BLaER1 (cell line): ENCODE data around the gene ABCA3.
"Not testable (repeated sequence)": the region's sequence is repeated elsewhere in the genome, so short reads cannot be mapped to it uniquely, and the experiment has no call there.

Experiments used
- H3K27ac ChIP-seq: shearing (Covaris generic); formaldehyde crosslinking; 2 replicates; pipeline ENCODE4 v1.8.1; 2022
- H3K27me3 ChIP-seq: shearing (Covaris generic); formaldehyde crosslinking; 2 replicates; pipeline ENCODE4 v1.8.1; 2022
- H3K36me3 ChIP-seq: shearing (Covaris generic); formaldehyde crosslinking; 2 replicates; pipeline ENCODE4 v1.8.1; 2022
- H3K4me1 ChIP-seq: shearing (Covaris generic); formaldehyde crosslinking; 2 replicates; pipeline ENCODE4 v1.8.1; 2022
- H3K4me2 ChIP-seq: shearing (Covaris generic); formaldehyde crosslinking; 2 replicates; pipeline ENCODE4 v1.8.1; 2022
- H3K4me3 ChIP-seq: shearing (Covaris generic); formaldehyde crosslinking; 2 replicates; pipeline ENCODE4 v1.8.1; 2022
- H3K9ac ChIP-seq: shearing (Covaris generic); formaldehyde crosslinking; 2 replicates; pipeline ENCODE4 v1.8.1; 2022
- H3K9me3 ChIP-seq: shearing (Covaris generic); formaldehyde crosslinking; 2 replicates; pipeline ENCODE4 v1.8.1; 2022
- H4K20me1 ChIP-seq: shearing (Covaris generic); formaldehyde crosslinking; 2 replicates; pipeline ENCODE4 v1.8.1; 2022
- Cebpa-rat ChIP-seq: shearing (Covaris generic); IDR thresholded peaks from 2 replicates; pipeline ENCODE4 v1.8.1; 2022

ABCA3 gene

DNA sequence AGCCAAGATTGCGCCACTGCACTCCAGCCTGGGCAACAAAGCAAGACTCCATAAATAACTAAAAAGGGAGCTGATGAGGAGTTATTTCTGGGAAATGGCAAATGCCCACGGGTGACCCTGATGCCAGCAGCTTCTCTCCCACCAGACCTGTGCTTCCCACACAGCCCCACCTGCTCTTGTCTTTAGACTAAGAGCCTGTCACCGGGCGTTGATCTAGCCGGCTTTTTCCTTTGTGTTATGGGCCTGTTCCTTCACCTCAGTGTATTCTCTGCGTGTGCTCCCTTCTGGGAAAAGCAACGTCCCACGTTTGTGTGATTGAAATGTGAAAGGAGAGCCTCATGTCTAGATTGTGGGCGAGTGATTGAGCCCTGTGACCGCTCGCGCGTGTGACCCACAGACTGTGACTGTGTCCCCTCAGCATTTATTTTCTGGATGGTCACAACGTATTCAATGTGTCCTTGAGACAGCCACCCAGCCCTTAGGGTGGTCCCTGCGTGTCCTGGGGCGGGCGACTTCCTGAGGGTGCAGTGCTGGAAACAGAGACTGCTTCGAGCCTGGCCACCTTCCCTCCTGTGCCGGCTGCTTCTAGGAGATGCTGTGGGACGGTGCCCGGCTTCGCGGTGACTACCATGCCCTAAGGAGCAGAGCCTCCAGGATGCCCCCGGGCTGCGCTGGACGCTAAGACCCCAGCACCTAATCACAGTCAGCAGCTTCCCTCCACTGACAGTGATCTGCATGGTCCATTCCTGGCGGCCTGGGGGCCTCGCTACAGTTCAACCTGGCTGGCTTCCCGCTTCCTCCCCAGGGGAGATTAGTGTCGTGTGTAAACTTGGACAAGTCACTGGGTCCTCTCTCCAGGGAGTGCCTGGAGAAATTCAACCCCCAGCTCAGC is 64.8 kb downstream of the ABCA3 start:
- no peaks in the 10 kb centered on the region for H3K27me3 ChIP-seq
- H3K27ac ChIP-seq = 0 out of 2 replicates have a peak overlapping the region, but pooled peaks have one; percentile 38
- no peak overlapping the region for H3K4me3 ChIP-seq
- peaks cover 8% of the 10 kb centered on the region for H3K4me1 ChIP-seq
- TF ChIP-seq Cebpa-rat = no peak
- peak overlapping the region; percentile 48; the same call in 1 of the 2 replicates for H3K9ac ChIP-seq
- H3K36me3 ChIP-seq = peaks cover 24% of the 10 kb centered on the region; the same call in 1 of the 2 replicates
- peak overlapping the region; percentile 32 for H3K4me2 ChIP-seq
- no peaks in the 10 kb centered on the region for H3K9me3 ChIP-seq
- peaks cover 3% of the 10 kb centered on the region; the same call in 1 of the 2 replicates for H4K20me1 ChIP-seq

DNA sequence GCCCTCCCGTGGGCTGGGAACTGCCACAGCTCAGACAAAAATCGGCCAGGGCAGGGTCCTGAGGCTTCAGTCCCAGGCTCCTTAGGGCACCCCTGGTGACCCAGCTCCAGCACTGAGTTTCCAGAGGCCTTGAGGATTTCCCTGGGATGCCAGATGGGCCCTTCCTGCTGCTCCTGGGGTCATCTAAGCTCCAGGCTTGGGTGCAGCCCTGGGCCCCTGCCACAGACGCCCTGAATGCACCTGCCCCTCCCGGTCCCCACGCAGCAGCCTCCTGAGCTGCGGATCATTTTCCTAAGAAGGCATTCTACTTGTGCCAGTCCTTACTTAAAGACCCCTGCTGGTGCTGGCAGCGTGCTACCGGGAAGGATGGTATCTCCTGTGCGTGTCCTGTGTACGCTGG is 66.6 kb downstream of the ABCA3 start:
- Histone ChIP-seq H3K27ac (no peak overlapping the region), H4K20me1 (peaks cover 20% of the 10 kb centered on the region), H3K4me1 (peaks cover 25% of the 10 kb centered on the region), H3K4me3 (no peak overlapping the region), H3K36me3 (peaks cover 24% of the 10 kb centered on the region; the same call in 1 of the 2 replicates), H3K9ac (peak overlapping the region; percentile 22; the same call in 1 of the 2 replicates), H3K4me2 (no peak overlapping the region), H3K27me3 (no peaks in the 10 kb centered on the region), H3K9me3 (no peaks in the 10 kb centered on the region)
- no peak for TF ChIP-seq Cebpa-rat

DNA sequence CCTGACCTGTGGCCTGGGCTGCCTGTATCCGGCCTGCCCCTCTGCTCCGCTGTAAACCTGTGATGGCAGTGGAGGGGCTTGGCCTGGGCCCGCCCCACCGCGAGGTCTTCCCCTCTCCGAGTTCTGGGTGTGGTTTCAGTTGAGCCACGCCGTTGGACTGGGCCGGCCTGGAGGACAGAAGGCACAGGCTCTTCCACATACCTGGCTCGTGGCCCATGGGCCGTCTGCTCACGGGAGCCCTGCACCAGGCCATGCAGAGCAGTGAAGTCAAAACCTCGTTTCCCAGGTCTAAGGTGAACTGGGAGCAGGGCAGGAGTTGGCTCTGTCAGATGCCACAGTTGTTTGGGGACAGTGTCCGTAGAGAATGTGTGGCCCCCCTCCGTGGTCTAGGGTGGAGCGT is 67.0 kb downstream of the ABCA3 start:
- TF ChIP-seq Cebpa-rat = no peak
- Histone ChIP-seq H3K27ac (no peak overlapping the region), H3K27me3 (no peaks in the 10 kb centered on the region), H3K36me3 (peaks cover 24% of the 10 kb centered on the region; the same call in 1 of the 2 replicates), H3K9me3 (no peaks in the 10 kb centered on the region), H3K4me3 (no peak overlapping the region), H3K4me1 (peaks cover 26% of the 10 kb centered on the region), H4K20me1 (peaks cover 23% of the 10 kb centered on the region), H3K9ac (no peak overlapping the region), H3K4me2 (no peak overlapping the region)

DNA sequence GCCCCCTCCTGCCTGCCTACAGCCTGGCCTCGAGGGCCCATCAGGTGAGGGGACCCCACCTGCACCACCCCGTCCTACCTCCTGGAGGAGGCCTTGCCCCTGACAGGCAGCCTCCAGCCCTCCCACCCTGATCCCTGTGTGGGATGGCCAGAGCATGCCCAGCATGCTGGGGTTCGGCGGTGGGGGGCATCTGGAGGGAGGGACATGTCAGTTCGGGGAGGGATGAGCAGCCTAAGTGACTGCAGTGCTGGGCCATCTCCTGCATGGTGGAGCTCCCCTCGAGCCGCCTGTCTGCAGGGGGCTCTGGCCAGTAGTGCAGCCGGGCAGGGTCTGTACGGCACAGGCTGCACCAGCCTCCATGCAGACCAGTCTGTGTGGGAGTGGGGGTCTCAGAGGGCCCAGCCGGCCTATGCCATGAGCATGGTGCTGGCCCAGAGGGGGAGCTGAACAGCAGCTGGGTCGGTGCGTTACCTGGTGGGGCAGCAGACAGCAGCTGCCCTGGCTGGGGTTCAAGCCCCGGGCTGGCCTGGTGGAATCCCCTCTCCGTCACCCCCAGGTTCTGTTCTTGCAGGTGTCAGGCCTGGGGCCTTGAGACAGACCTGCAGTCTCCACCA is 68.6 kb downstream of the ABCA3 start:
- no peak for TF ChIP-seq Cebpa-rat

DNA sequence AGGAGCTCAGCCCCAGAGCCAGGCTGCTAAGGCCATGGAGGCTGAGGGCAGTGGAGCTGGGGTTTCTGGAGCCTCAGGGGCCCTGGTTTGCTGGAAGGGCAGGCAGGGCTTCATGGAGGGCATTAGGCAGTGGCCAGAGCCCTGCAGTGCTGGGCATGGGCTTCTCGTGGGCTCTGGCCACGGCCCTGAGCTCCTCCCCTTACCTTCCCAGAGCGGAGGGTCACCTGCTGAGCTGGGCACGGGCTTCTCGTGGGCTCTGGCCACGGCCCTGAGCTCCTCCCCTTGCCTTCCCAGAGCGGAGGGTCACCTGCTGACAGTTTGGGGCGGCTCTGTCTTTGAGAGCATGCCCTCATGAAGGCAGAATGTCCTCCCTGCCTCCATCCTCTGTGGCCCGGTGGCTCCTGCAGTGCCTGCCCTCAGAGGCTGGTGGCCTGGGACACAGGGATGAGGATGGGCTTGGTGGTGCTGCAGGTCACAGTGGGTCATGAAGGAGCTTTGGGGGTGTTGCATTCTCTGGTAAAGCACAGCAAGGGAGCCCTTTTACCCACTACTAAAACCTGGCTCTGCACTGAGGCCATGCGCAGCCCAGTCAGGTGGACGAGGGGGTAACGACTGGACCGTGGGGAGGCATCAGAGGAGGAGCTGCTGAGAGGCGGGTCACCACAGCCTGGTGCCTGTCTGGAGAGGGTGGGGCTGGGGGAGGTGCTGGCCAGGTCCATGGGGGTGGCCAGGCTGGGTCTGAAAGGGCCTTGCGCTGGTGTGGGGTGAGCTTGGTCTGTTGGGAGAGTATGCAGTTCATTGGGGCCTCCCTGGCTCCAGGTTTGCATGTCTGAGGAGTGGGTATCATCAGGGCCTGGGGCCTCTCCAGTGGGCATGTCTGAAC is 69.7 kb downstream of the ABCA3 start:
- H3K27me3 ChIP-seq = no peaks in the 10 kb centered on the region
- no peak for TF ChIP-seq Cebpa-rat
- peak overlapping the region; percentile 94; the same call in 1 of the 2 replicates for H3K4me2 ChIP-seq
- peaks cover 30% of the 10 kb centered on the region for H3K4me1 ChIP-seq
- H3K4me3 ChIP-seq = no peak overlapping the region
- no peak overlapping the region for H3K27ac ChIP-seq
- no peaks in the 10 kb centered on the region for H3K9me3 ChIP-seq
- H3K9ac ChIP-seq = no peak overlapping the region
- H4K20me1 ChIP-seq = peaks cover 43% of the 10 kb centered on the region
- peaks cover 10% of the 10 kb centered on the region for H3K36me3 ChIP-seq

More for the DNA sequence above, 68.6 kb downstream of the ABCA3 start:
- H3K9me3 ChIP-seq = no peaks in the 10 kb centered on the region
- peaks cover 14% of the 10 kb centered on the region; the same call in 1 of the 2 replicates for H3K36me3 ChIP-seq
- no peak overlapping the region for H3K9ac ChIP-seq
- H3K4me3 ChIP-seq = no peak overlapping the region
- H3K27ac ChIP-seq = no peak overlapping the region
- H3K4me1 ChIP-seq = peaks cover 26% of the 10 kb centered on the region
- no peak overlapping the region for H3K4me2 ChIP-seq
- peaks cover 32% of the 10 kb centered on the region for H4K20me1 ChIP-seq
- no peaks in the 10 kb centered on the region for H3K27me3 ChIP-seq

DNA sequence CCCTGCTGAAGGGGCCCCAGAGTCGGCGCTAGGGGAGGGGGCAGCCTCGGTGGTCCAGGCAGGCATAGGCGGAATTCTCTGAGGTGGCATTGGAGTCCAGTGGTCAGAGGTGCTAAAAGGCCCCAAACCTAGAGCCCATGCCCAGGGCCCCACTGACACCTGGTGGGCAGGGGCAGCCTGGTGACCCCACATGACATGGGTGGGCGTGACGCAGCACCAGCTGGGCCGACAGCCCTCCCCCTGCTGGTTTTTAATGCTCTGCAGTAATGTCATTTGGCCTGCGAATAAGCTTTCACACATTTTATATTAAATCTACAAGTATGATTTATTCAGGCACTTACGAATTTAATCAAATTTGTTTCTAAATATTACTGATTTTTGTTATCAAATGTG is 70.5 kb downstream of the ABCA3 start:
- Histone ChIP-seq H3K27me3 (no peaks in the 10 kb centered on the region), H3K36me3 (peaks cover 18% of the 10 kb centered on the region), H3K9me3 (no peaks in the 10 kb centered on the region), H3K4me1 (peaks cover 34% of the 10 kb centered on the region), H3K4me2 (peak overlapping the region; percentile 94), H3K27ac (no peak overlapping the region), H3K4me3 (no peak overlapping the region), H4K20me1 (peaks cover 50% of the 10 kb centered on the region), H3K9ac (no peak overlapping the region)
- TF ChIP-seq Cebpa-rat = no peak

DNA sequence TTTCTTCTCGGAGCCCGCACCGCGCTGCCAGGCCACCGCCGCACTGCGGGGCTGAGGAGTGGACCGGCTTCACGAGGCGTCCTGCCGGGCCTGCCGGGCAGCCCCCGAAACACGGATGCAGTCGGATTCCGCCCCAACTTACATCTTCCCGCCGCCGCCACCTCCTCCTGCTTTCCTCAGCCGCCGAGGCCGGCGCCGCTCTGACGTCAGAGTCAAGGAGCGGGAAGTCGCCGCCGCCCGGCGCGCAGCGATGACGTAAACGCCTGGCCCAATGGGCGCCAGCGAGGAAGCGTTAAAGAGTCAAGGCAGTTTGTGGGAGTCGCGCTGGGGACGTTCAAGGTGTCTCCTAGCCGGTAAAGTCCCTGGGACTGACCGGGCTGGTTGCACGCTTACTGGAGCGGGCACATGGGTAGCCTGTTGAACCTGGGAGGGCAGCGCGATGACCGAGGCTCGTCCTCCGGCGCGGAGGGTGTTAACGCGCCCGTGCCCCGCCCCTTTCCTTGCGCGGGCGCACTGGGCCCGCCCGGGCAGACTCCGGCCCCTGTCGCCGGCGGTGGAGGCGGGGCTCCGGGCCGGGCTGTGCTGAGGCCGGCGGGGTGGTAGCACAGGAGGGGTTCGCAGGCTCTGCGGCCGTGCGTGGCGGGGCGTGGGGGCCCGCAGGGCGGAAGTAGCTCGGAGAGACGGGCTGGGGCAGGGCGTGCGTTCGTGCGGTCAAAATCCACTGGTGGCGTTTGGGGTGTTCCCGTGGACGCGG is 72.4 kb downstream of the ABCA3 start, which contains the start of gene RNPS1:
Gene RNPS1 (minus strand): TSS at position 214 of the 754 bp plus-strand sequence. CDS start 3,483 bp downstream, outside the sequence.
- Histone ChIP-seq H4K20me1 (peaks cover 70% of the 10 kb centered on the region), H3K27ac (peak within 1 kb of the TSS; percentile 97), H3K4me1 (peaks cover 34% of the 10 kb centered on the region), H3K36me3 (peaks cover 32% of the 10 kb centered on the region), H3K4me3 (peak within 1 kb of the TSS; percentile 79), H3K4me2 (peak within 1 kb of the TSS; percentile 94), H3K9me3 (no peaks in the 10 kb centered on the region), H3K9ac (peak within 1 kb of the TSS; percentile 97), H3K27me3 (no peaks in the 10 kb centered on the region)
- TF ChIP-seq Cebpa-rat = 0 out of 2 replicates have a peak, but pooled peaks have one; percentile 26

DNA sequence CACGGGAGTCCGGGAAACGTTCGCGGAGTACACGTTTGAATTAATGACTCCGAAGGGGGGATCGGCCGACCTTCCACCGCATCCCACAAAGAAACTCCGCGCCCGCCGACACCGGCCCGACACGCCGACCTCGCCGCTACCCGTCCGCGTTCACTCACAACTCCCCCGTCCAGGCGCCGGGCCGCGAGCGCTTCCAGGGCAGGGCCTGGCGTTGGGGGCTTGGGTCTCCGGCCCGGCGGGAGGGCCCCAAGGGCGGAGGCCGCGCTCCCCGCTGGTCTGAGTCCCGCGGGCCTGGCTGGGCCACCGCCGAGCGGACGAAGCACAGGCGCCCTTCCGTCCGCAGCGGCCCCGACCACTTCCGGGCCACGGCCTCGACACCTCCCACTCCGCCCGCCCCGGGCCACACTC is 73.0 kb downstream of the ABCA3 start:
- Histone ChIP-seq H3K4me1 (peaks cover 34% of the 10 kb centered on the region), H3K36me3 (peaks cover 36% of the 10 kb centered on the region), H3K27ac (peak overlapping the region; percentile 97), H3K4me3 (peak overlapping the region; percentile 79), H4K20me1 (peaks cover 76% of the 10 kb centered on the region), H3K4me2 (peak overlapping the region; percentile 94), H3K9ac (peak overlapping the region; percentile 97)
- H3K9me3 ChIP-seq, H3K27me3 ChIP-seq: not testable (repeated sequence)

DNA sequence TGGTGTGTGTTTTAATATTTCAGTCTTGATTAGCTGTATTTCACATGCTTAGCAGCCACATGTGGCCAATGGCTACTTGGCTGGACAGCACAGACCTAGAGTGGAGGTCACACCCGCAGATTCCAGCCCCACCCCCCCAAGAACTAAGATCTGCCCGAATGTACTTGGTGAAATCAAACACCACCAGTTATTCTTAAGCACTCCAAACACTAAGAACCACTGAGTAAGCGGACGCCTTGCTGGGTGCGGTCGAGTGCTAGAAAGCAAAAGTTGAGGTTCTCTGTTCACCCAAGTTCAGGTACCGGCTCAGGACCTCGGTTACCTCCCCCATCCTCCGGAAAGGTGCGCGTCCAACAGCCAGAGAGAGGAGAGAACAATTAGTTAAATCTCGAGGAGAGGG is 73.6 kb downstream of the ABCA3 start:
- peak overlapping the region; percentile 94 for H3K4me2 ChIP-seq
- not testable (repeated sequence) for H3K27me3 ChIP-seq, H3K9me3 ChIP-seq
- H3K27ac ChIP-seq = peak overlapping the region; percentile 97
- peaks cover 34% of the 10 kb centered on the region for H3K4me1 ChIP-seq
- peaks cover 43% of the 10 kb centered on the region for H3K36me3 ChIP-seq
- peak overlapping the region; percentile 97 for H3K9ac ChIP-seq
- peak overlapping the region; percentile 79 for H3K4me3 ChIP-seq
- H4K20me1 ChIP-seq = peaks cover 82% of the 10 kb centered on the region

DNA sequence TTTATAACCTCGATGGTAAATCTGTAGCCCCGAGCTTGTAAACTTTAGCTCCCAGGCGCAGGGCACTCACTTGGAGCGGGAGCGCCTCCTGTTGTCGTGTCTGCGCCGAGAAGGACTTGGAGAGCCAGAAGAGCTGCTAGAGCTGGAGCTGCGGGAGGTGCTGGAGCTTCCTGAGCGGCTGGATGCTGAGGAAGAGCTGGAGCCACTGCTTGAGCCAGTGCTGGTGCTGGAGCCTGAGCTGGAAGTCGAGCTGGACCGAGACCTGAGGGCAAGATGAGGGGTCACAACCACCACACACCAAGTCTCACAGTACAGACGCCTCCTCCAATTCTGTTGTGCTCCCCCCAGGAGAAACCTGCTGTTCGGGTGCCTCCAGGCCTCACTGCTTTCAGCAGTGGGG is 77.5 kb downstream of the ABCA3 start:
- not testable (repeated sequence) for H3K9ac ChIP-seq, H3K27me3 ChIP-seq, H3K4me3 ChIP-seq, H3K9me3 ChIP-seq, H3K27ac ChIP-seq, H3K4me2 ChIP-seq
- H4K20me1 ChIP-seq = peaks cover 98% of the 10 kb centered on the region
- peaks cover 16% of the 10 kb centered on the region for H3K4me1 ChIP-seq
- peaks cover 81% of the 10 kb centered on the region for H3K36me3 ChIP-seq
